Measurements from ENCODE around the gene NCAPG.

DNA sequence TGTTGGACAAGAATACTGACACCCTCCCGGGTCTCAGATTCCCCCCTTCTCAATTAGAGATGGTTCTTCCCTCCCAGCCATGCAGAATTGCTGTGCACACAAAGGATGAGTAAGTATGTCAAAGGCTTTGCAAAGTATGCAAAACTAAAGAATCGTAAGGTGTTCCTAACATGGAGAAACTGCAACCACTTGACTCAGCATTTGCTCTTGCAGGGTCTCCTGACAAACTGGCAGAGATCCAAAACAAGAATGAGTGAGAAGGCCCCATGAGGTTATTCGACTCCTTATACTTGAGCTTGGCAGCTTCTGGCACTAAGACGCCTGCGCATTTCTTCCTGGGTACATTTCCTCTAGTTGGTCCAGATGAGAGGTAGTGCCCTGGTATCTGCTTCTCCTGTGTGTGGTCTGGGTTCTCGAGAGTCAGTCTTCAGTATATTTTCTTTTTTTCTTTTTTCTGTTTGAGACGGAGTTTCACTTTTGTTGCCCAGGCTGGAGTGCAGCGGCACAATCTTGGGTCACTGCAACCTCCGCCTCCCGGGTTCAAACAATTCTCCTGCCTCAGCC lies 37.6 kb upstream of the NCAPG start:
- no peak for TF ChIP-seq CTCF (conservative IDR thresholded peaks at IDR 0.05 in 1 of 2, IDR thresholded peaks at IDR 0.05 in 1 of 2; ENCODE audit: low read depth in 1 of 2, low read length in 2 of 2)
- no peak for TF ChIP-seq EZH2 (IDR thresholded peaks at IDR 0.05; ENCODE audit: low read length, missing control alignments)
